GM19372 (cell line): Measurements from ENCODE around the gene CBX2.

ENCODE experiments used
- ATAC-seq: cut with Tn5 transposase; IDR thresholded peaks from one replicate; pipeline ENCODE4 v1.9.1; 2021; ENCODE audit warnings: mild to moderate bottlenecking, low read depth, moderate library complexity; ENCODE audit not compliant: unreplicated experiment

Gene CBX2

GRCh38 chr17:79785900-79786810, 8.2 kb downstream of the CBX2 start:
- no peak for ATAC-seq

- ATAC-seq, result no peak
Measured at GRCh38 chr17:79786930-79787643, 9.1 kb downstream of the CBX2 start.

- no peak for ATAC-seq
Measured at GRCh38 chr17:79788455-79788854, 10.5 kb downstream of the CBX2 start.

- ATAC-seq, result no peak
Measured at GRCh38 chr17:79788989-79789942, 11.3 kb downstream of the CBX2 start.

- ATAC-seq, result no peak
Measured at GRCh38 chr17:79789943-79790804, 12.2 kb downstream of the CBX2 start.

GRCh38 chr17:79790805-79791734, 13.1 kb downstream of the CBX2 start:
- no peak for ATAC-seq

GRCh38 chr17:79791735-79792161, 13.8 kb downstream of the CBX2 start:
- no peak for ATAC-seq

GRCh38 chr17:79792341-79792871, 14.5 kb downstream of the CBX2 start:
- ATAC-seq, result no peak

- no peak for ATAC-seq
Measured at GRCh38 chr17:79792984-79793923, 15.3 kb downstream of the CBX2 start.

GRCh38 chr17:79793924-79794304, 16.0 kb downstream of the CBX2 start:
- ATAC-seq, result no peak

- no peak for ATAC-seq
Measured at GRCh38 chr17:79794659-79795511, 16.9 kb downstream of the CBX2 start.

- ATAC-seq, result no peak
Measured at GRCh38 chr17:79795795-79796443, 18.0 kb downstream of the CBX2 start.

- no peak for ATAC-seq
Measured at GRCh38 chr17:79796444-79796762, 18.5 kb downstream of the CBX2 start.

- peak; percentile 89 for ATAC-seq
Measured at GRCh38 chr17:79796763-79797491, 19.0 kb downstream of the CBX2 start, which contains the start of gene CBX8. Gene CBX8 (minus strand): TSS chr17:79797077. CDS start chr17:79796998, 79 bp downstream.
